CD4-positive, alpha-beta T cell treated with Interleukin-12 subunit alpha and Interleukin-12 subunit beta, for 1 hour (primary cell): ENCODE results near the gene LANCL3.

Source experiments
- DNase-seq: peaks from one replicate; pipeline ENCODE4 v3.0.0-alpha.2; 2020

The LANCL3 gene

DNA sequence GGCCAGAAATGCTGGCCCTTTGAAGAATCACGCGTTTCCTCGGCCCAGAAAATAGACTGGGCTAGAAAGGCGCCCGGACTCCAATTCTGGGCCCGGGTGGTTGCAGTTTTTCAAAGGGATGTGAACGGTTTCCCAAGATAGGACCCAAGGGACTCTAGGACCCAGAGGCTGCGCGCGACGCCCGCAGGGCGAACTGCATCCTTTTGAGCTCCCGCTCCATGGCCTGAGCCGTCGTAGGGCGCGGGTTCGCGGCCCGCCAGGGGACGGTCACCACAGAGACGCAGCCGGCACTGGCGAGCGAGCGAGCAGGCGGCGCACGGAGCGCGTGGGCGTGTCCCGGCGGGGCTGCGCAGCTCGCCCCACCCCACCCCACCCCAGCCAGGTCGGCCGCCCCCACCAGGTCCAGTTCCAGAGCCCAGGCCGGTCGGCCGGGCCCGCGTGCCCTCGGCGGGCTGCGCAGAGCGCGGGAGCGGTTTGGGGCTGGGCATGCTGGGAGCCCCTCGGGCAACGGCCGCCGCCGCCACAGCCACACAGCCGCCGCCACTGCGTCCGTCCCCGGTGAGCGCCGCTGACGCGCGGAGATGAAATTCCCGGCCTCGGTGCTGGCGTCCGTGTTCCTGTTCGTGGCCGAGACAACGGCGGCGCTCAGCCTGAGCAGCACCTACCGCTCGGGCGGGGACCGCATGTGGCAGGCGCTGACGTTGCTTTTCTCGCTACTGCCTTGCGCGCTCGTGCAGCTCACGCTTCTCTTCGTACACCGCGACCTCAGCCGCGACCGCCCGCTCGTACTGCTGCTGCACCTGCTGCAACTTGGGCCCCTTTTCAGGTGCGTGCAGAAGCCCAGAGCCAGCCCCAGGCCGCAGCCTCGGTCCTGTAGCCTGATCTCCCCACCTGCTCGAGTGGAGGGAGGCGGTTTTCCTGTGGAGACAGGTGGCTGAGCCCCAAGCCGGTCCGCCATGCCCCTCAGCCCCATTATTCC, 114.2 kb downstream of the LANCL3 start, which contains the start of gene XK:
XK (plus strand) TSS at position 411 of the 979 bp plus-strand sequence; CDS start at position 582, 171 bp downstream.
- peak; percentile 15 for DNase-seq

DNA sequence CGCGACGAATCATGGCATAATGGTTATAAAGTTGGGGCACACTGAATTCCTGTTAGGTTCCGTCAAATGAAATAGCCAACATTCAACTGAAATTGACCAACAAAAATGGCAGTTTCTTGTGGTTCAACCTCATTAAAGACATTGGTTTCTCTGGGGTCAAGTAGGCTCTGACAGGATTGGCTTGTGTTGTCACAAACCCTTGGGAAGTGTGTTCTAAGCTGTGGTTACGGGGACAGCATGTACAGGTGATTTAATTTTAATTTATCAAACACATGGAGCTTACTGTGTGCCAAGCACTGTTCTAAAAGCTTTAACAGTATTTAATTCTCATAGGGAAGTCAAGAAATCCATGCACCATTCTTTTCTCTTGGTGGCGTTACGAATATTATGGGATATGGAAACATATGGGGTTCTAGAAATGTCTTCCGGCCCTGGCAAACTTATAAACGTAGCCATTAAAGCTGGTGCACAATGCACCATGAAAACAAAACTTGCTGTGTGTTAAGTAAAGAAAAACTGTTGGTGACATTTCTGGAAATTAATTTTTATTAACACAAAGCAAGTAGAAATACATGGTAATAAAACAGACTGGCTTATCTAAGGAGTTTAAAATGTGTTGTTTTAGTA, 115.0 kb downstream of the LANCL3 start:
- no peak for DNase-seq

DNA sequence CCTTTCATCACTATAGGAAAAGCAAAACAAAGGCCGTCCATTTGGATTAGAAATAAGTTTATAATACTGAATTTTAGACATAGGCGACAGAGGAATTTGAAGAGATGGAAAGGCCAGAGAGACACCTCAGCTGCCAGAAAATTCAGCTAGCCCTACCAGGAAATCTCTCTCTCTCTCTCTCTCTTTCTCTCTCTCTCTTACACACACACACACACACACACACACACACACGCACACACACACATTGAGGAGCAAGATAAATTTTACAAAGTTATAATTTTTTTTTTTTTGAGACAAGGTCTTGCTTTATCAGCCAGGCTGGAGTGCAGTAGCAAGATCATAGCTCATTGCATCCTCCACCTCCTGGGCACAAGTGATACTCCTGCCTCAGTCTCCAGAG, 115.5 kb downstream of the LANCL3 start:
- DNase-seq = no peak

DNA sequence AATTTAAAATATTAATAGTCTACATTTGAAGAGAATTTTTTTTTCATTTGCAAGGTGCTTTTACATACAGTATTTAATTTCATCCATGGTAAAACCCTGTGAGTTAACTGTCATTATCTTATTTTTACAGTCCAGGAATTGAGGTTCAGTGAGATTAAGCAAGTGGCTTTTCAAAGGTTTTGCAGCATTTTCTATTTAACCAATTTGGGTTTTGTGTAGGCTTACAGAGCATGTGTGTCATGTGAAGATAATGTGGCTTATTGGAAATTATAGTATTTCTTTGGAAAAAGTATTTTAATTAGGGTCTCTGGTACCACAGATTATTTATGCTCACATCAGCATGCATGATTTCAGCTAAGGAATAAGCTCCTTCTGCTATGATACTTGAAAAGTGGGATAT, 118.7 kb downstream of the LANCL3 start:
- DNase-seq = no peak

DNA sequence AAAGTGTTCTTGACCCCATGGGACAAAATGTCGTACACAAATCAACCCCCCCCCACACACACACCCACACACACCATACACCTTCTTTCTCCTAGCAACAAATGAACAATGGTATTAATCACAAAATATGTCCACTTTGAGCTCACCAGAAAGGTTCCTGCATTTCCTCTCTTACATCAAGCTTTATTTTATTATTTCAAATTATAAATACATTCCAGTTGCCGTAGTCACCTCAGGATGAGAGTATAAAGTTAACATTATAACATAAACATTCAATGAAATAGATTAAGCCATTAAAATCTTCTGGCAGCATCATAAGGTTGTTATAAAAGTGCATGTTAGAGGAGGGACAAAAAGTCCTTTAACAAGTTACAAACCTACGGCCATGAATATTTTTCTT, 121.5 kb downstream of the LANCL3 start:
- no peak for DNase-seq

DNA sequence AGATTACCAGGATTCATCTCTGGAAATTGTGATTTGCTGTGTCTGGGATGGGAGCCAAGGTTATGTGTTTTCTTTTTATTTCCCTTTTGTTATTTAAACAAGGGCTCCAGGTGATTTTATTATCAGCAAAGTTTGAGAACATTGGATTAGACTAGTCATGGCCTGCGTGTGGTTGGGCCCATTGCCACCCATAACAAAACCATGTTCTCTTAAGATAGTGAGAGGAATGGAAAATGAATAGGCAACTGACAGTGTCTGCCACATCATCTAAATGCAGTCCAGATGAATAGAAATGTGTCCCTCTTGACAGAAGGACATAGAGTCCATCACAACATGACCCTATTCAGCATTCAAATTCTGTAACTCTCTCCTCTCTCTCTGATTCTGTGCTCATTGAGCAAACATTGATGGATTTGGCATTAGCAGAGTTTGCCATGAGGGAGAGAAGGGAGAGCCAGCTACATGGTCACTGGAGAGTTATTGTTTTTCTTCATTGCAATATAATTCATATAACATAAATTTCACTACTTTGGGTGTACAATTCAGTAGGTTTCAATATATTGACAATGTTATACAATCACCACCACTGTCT, 125.8 kb downstream of the LANCL3 start:
- DNase-seq = no peak

DNA sequence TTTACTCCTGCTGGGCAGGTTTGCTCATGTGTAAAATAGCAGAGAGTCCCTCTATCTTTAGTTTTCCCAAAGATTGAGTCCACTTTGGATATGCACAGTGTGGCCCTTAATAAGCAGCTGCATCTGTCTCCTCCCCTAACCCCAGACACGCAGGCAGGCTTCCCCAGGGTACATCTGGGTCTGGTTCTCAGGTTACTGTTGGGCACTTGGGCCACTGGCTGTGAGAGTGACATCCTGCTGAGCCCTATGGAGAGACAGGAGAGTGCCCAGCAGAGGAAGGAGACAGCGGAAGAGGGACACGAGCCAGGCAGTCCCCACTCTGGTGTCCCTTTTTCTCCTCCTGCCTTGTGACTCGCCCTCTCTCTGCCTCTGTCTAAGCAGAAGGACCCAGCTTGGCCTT, 130.1 kb downstream of the LANCL3 start:
- DNase-seq = no peak

DNA sequence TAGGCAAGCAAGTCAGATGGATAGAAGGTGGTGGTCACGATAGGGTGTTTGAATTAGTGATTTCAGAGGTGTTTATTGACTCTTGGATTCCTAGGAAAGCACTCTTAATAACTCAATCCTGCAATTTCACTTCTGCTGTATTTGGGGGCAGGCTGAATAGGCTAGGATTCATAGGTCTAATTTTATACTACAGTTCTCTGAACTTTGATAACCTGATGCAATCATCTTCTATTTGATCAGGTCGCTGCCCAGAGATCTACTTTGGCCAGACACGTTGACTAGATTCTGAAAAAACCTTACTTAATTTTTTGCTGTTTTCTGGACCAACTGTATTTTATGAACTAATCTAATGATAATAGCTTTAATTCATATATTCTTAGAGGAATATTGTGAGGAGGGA, 140.5 kb downstream of the LANCL3 start:
- DNase-seq = no peak

DNA sequence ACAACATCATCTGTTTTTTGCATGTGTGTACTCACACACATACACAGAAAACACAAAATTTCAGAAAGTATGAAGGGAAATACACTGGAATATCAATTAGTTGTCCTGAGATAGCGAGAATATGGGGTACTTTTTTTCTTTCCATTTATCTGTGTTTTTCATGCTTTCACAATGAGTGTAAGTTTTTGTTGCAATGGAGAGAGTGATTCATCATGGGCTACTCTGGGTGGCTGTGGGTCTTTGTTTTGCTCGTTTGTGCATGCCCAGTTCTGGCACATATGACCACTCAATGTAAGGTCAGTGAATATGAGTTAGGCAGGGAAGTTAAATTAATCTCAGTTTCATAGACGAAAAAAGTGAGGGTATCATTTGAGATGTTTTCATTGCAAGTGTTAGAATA, 141.0 kb downstream of the LANCL3 start:
- no peak for DNase-seq

DNA sequence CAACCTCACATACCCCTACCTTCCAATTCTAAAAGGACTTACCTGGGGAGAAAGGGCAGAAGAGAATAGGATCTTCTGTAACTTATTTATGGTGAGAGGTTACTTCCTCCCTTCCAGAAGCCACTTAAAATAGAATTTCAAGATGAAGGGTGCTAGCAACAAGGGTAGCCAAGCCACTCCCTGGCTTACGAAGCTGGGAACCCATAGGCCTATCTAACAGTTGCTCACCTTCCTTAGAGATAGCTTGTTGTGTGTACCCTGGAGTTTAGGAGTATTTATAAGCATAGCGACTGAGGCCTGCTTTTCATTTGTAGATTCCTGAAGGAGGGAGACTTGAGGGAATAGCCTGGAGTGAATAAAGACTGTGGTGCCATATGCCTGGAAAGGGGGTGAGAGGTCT, 143.0 kb downstream of the LANCL3 start:
- DNase-seq = no peak

DNA sequence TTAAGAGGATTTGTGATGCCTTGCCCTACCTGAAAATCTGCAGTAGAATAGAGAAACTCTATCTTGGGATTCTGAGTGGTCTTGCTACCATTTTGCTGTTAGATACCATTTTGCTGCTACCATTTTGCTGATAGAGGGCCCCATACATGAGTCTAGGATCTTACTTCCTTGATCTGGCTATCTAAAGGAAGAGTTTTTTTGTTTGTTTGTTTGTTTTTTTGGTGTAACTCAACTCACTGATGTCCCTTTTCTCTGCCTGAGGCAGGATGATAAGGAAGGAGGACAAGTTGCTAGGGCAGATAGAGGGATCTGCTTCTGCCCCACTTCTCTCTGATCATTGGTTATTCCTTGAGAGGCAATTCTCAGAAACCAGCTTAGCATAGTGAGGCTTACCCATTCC, 145.1 kb downstream of the LANCL3 start:
- no peak for DNase-seq

DNA sequence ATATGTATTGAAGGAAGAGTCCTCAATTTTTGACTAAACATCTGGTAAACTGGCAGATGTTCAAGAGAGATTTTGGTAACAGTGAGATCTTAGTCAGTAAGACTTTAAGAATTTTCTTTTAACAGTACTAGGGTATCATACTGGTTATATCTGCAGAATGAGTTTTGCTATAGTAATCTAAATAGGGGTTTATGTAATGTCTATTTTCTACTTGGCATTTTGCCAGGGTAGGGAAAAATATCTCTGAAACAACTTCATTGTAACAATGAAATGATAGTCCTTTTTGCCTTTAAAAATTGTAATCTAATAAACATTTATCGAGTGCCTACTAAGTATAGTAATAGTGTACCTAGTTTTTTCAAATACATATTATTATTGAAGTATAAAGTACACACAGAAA, 146.2 kb downstream of the LANCL3 start:
- no peak for DNase-seq

DNA sequence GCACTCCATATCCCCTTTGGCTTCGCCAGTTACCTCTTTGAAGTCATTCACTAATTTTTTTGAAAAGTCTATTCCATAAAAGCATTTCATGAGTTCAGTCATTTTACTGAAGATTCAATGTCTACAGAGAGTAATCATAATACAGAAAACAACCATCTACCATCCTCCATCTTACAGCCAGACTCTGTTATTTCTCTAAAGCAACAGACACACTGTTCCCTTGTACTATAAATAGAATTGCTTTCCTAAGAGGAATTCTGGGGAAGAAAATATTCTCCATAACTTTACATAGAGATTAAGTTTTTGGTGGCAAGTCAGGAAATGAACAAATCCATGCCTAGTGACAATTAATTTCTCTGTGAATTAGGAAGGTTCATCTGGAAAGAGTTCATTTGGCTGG, 151.1 kb downstream of the LANCL3 start:
- DNase-seq = no peak

DNA sequence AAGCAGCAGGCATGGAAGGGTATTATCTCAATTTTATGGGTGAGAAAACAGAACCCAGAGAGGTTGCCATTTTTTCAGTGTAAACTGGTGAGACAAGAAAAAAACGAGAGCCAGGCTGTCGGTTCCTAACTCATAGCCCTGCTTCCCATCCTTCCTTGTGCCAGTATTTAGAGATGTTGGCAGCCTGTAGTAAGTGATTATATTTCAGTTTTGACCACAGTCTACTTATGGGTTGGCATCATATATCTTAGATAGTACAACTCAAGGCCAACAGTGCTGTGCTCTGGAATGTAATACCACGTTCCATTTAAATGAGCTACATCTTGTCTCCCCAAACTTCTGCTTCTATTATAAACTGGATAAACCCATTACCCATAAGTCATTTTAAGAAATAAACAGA, 154.9 kb downstream of the LANCL3 start:
- DNase-seq = no peak
